HG03520 (cell line): Measurements from ENCODE around the gene SMIM24.
A peak's percentile ranks its signal among the peaks of the same experiment; 100 is the strongest.
"Not testable (repeated sequence)": the region's sequence is repeated elsewhere in the genome, so short reads cannot be mapped to it uniquely, and the experiment has no call there.

ENCODE experiments used
- ATAC-seq: cut with Tn5 transposase; IDR thresholded peaks from one replicate; pipeline ENCODE4 v1.9.1; 2021; ENCODE audit warnings: mild to moderate bottlenecking, moderate library complexity; ENCODE audit not compliant: unreplicated experiment

The SMIM24 gene

GRCh38 chr19:3515891-3516422, 35.6 kb upstream of the SMIM24 start:
- no peak for ATAC-seq

DNA sequence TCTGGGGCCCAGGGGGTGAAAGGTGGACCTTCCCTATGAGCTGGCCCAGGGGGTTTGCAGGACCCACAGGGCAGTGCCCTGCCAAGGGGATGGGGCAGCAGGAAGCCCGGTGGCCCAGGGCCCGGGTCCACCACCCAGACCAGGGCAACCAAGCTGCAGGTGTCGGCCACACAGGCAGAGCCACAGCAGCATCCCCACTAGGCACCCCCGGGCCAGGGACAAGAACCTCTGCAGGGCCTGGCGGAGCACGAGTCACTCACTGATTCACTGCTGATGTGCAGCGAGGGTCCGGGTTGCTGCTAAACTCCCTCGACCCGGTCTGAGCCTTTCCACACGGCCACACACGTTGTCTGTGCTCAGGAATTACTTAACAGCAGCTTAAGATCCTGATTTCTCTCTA, 34.6 kb upstream of the SMIM24 start:
- ATAC-seq, result no peak

DNA sequence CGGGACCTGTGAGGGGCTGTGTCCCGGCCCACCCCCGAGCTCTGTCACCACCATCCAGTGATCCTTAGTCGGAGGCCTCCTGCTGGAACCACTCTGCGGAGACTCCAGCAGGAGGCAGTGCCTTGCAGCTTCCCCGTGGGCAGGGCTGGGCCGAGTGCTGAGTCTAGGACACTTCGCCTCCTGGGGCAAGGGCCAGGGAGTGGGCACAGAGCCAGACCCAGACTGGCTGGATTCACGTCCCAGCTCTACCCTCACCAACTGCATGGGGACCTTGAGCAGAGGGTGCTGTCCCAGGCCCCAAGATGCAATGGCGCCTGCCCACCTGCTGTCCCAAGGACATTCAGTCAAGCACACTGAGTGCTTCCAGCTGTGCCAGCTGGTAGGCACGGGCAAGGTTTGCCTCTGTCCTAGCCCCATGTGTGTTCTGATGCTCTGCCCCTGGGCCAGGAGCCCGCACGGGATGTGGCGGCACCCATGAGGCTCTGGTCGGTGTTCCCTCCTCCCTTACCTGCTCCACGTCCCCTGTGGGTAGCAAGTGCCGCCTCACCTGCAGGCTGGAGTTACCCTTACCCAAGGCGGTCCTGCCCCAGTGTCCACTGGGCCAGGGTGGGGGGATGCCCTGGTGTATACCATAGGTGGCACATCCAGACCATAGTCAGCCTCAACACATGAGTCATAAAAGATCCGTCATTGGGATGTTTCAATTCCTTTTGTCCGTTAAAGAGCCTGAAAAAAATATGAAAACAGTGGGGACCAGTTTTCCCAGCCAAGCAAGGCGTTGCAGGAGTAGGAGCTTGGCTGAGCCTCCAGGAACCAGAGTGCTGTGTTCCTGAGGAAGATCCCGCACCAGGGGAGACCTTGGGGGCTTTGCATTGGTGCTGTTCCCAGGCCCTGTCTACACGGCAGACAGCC, 33.2 kb upstream of the SMIM24 start:
- no peak for ATAC-seq

- ATAC-seq, result no peak
Observed at GRCh38 chr19:3512562-3513228, 32.4 kb upstream of the SMIM24 start.

DNA sequence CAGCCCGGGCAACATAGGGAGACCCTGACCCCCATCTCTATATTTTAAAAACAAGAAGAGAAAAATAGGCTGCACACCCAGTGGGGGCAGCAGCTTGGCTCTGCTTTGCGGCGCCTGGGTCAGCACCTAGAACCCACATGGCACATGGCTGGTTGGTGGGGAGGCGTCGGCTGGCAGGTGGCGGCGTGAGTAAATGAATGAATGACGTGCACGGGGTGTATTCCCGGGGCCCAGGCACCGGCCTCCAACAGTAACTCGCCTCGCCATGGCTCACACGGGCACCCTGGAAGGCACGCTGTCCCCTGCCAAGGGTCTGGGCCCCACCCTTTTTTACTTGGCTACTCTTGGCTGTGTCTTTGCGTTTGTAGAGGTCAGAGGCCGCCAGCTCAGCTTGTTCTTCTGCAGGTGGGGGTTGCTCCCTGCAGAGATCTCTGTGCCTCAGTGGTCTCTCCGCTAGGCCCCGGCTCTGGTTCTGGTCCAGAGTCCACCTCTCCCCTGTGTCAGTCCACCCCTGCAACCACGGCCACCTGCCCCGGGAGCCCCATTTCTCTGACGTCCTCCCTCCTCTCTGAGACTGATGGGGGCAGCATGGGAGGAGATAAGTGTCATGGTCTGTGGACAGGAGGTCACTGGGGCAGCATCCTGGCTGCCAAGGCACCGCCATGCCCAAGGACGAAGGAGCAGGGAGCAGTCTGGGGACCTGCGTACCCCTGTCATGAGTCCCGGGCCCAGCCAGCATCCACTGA, 31.4 kb upstream of the SMIM24 start:
- ATAC-seq, result no peak

DNA sequence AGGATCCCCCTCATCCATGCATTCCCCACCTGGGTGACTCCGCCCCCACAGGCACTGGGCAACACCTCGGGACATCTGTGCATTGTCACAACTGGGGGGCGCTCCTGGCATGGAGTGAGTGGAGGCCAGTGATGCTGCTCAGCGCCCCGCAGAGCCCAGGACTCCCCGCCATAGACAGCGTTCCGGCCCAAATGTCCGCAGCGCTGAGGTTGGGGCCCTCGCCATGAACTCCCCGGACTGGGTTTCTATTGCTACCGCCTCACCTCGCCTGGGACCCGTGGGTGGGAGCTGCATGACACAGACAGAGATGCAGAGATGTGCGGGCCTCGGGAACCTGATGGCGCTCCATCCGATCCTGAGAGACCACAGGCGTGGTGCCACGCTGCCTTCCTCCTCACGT, 30.4 kb upstream of the SMIM24 start:
- ATAC-seq, result no peak

GRCh38 chr19:3509566-3509989, 29.3 kb upstream of the SMIM24 start:
- no peak for ATAC-seq

GRCh38 chr19:3508771-3509535, 28.6 kb upstream of the SMIM24 start:
- ATAC-seq, result no peak

- ATAC-seq, result not testable (repeated sequence)
Observed at GRCh38 chr19:3508121-3508661, 27.9 kb upstream of the SMIM24 start.

DNA sequence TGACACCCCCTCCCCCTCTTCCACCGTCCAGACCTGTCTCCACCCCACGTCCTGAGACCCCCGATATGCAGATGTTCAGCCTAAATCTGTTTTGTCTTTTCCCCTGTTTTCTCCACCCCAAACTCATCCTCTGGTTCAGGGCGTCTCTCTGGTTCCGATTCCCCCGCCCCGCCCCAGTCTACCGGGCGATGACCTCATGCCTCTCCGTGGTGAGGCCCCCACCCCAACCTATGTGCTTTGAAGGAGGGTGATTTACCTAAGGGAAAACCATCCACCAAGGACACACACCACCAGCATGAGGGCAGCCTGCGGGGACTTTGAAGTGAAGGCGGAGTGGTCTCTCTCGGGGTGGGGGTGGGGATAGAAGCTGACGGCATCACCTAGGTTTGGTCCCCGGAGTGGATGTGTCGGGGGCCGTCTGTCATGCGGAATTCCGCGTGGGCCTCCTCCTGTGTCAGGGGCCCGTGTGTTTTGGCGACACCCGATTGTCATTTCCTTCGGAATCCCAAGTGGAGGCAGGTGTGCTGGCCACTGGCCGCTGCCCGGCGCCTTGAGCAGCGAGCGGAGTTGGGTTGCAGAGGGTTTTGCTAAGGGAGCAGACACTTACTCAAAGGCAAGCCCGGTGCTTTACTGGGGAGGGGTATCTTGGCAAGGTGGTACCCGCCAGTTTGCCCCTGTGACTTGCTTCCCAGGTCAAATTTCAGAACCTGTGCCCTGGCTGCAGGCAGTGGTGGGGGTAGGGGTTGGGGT, 27.2 kb upstream of the SMIM24 start:
- no peak for ATAC-seq

DNA sequence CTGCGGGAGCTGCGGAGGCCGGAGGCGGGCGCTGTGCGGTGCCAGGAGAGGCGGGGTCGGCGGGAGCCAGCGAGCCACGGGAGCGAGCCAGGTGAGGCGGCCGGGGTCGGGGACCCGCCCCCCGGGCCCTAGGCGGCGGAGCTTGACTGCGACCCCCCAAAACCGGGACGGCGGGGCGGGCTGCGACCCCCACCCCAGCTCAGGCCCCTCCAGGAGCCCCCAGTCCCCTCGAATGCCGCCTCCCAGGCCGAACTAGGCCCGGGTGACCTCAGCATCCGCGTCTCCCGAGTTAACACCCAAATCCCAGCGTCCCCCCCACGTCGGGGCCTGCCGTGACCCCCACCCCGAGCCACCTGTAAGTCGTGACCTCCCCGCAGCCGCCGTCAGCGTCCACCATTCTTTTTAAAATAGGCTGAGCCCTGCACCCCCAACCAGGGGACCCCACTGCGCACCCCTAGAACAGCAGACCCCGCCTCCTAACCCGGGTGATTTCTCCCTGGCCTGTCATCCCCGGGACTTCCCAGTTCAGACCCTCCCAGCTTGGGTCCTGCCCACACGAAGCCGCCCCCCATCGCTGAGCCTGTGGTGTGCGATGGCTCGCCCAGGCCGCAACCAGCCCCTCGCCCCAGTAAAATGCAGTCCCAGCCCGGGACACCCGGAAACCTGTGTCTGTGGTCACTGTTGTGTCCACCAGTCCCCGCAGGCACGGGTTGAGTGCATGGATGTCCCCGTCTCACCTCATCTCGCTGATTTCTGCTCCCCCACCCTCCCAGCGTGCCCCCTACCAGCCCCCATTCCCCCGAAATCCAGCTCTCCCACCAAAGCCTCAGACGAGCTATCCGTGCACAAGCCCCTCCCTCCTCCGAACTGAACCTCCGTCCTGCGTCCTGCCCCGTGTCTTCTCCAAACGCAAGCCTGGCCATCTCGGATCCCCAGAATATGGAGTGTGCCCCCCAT, 26.3 kb upstream of the SMIM24 start:
- peak; percentile 22 for ATAC-seq

GRCh38 chr19:3505598-3506383, 25.5 kb upstream of the SMIM24 start, which contains the start of gene FZR1:
FZR1 (plus strand) TSS chr19:3506311; CDS start chr19:3522990, 16,679 bp downstream.
- ATAC-seq, result peak; percentile 85

GRCh38 chr19:3504735-3505134, 24.4 kb upstream of the SMIM24 start:
- no peak for ATAC-seq

DNA sequence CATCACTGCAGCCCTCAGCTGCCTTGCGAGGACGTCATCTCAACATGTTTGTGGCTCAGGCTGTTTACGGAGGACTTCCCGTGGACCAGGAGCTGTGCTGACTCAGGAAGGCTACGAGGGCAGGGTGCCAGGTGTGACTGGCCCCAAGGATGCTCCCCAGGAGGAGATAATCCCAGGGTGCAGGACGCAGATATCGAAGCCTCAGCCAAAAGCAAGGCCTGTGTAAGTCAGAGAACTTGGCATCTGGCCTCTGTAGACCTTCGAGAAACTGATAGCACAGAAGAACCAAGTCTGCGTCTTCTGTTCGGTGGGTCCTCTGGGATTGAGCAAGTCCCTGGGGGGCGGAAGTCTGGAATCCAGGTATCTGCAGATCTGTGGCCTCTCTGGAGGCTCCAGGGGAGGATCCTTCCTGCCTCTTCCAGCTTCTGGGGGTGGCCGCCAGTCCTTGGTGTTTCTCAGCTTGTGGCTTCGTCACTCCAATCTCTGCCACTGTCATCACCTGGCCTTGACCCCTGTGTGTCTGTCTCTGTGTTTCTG, 22.8 kb upstream of the SMIM24 start:
- no peak for ATAC-seq

- ATAC-seq, result no peak
Observed at GRCh38 chr19:3501780-3502179, 21.5 kb upstream of the SMIM24 start.

- ATAC-seq, result peak; percentile 74
Observed at GRCh38 chr19:3500429-3501101, 20.2 kb upstream of the SMIM24 start, which contains the start of gene DOHH. DOHH (minus strand) TSS chr19:3500674; CDS start chr19:3496814, 3,860 bp downstream.
